Gastroesophageal sphincter (tissue), 3 donors: ENCODE results near the gene DNAAF5.
"Not testable (repeated sequence)": the region's sequence is repeated elsewhere in the genome, so short reads cannot be mapped to it uniquely, and the experiment has no call there.

Experiments used
- CTCF ChIP-seq, 4 experiments: fragments of 200-600 bp in 2 of 4; fragments of 450-650 bp in 2 of 4; sonication (generic) in 1 of 4; IDR thresholded peaks; one replicate each; pipeline ENCODE4 v1.5.1; 2017 to 2019; ENCODE audit warnings: antibody characterized with exemption in 4 of 4, mild to moderate bottlenecking in 2 of 4, moderate library complexity in 2 of 4
- POLR2A ChIP-seq, 2 donors: fragments of 450-650 bp; IDR thresholded peaks; one replicate each; pipeline ENCODE4 v1.6.1; 2017; ENCODE audit warnings: antibody characterized with exemption in 2 of 2, mild to moderate bottlenecking in 2 of 2, moderate library complexity in 1 of 2
- POLR2AphosphoS5 ChIP-seq: sonication (generic); formaldehyde crosslinking; IDR thresholded peaks from one replicate; pipeline ENCODE4 v1.6.1; 2017; ENCODE audit warnings: antibody characterized with exemption

- not testable (repeated sequence) for TF ChIP-seq CTCF (IDR thresholded peaks at IDR 0.05); POLR2A (IDR thresholded peaks at IDR 0.05); POLR2AphosphoS5
Measured at GRCh38 chr7:744128-744520, 17.6 kb downstream of the DNAAF5 start.
